ENCODE data around the gene NUTF2. TPM values are rescaled to one million over a fixed set of nuclear protein-coding genes. Genes with fewer than 3 reads are reported as not detected.
"Not testable (repeated sequence)": the region's sequence is repeated elsewhere in the genome, so short reads cannot be mapped to it uniquely, and the experiment has no call there.

NUTF2 gene
- total RNA-seq, 1 experiment from 2014 or later: 178 TPM

DNA sequence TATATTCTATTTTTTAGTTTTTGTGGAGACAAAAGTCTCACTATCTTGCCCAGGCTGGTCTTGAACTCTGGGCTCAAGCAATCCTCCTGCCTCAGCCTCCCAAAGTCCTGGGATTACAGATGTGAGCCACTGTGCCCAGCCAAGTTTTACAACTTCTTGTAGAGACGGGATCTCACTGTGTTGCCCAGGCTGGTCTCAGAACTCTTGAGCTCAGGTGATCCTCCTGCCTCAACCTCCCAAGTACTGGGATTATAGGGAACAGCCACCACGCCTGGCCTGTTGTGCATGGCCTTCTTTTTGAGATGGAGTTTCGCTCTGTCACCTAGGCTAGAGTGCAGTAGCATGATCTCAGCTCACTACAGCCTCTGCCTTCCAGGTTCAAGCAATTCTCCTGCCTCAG, 6.9 kb downstream of the NUTF2 start:
- Histone ChIP-seq H3K9me3 (no peaks in the 10 kb centered on the region), H3K27me3 (no peaks in the 10 kb centered on the region), H3K36me3 (peaks cover 11% of the 10 kb centered on the region), H3K4me3 (no peak overlapping the region)
- no peak for DNase-seq

DNA sequence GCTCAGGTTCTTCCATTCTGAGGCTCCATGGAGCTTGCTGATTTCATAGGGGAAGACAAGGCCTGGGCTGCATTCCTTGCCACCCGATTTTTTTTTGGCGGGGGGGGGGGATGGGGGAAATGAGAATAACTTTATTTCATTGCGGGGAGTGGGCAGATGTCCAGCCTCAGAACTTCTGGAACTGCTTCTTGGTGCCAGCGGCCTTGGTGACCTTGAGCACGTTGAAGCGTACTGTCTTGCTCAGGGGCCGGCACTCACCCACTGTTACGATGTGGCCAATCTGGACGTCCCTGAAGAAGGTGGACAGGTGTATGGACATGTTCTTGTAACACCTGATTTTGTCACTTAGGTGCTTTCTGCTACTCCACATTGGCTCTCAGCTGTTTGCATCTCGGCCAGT, 9.1 kb downstream of the NUTF2 start:
- no peak for DNase-seq
- H3K36me3 ChIP-seq: peaks cover 14% of the 10 kb centered on the region
- no peaks in the 10 kb centered on the region for H3K27me3 ChIP-seq
- no peaks in the 10 kb centered on the region for H3K9me3 ChIP-seq
- no peak overlapping the region for H3K4me3 ChIP-seq

DNA sequence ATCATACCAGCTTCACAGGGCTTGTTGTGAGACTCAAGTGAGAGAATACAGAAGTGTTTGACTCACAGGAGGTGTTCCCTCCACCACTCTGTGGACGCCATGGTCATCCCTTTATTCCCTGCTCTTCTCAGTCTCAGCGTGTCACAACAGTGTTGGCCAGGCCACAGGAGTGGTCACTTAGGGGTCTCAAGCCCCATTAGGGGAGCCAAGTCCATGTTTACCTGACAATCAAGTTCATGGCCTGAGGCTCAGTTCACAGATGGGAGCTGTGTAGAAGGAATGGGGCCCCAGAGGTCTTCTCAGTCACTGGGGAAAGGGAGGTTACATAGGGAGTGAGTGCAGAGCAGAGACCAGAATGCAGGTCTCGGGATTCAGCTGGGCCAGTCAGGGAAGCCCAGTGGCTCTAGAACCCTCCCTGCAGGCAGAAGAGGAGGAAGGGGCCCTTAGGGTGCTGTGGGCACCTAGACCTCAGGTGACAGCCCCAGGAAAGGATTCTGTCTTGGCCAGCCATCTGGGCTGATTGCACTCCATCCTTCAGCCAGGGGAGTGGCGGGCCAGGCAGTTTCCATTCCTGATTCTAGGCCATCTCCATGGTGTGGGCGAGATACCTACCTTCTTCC, 10.3 kb downstream of the NUTF2 start:
- no peaks in the 10 kb centered on the region for H3K27me3 ChIP-seq
- no peaks in the 10 kb centered on the region for H3K9me3 ChIP-seq
- no peak for DNase-seq
- H3K4me3 ChIP-seq: no peak overlapping the region
- peaks cover 22% of the 10 kb centered on the region for H3K36me3 ChIP-seq

DNA sequence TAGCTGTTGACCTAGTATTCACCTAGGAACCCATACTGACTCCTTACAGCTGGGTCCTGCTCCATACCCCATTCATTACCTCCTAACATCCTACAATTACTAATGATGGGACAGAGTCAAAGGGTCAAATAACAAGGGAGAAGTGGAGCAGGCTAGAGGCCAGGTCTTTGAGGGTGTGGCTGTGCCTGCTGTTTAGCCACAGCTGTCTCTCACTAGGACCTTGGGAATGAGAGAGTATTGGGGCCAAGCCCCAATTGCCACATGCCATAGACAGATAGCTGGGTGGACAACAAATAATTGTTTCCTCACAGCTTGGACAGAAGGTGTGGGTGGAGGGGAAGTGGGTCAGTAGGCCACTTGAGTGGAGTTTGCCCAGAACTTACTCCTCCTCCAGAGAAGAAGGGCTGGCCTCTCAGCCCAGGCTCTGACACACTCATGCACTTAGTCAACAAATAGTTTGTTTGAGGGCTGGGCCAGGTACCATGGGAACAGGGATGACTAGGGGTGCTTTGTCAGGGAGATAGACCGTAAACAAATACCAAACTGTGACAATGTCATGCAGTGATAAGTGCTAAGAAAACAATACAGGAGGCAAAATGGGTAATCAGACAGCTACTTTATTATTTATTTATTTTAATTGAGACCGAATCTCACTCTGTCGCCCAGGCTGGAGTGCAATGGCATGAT, 11.0 kb downstream of the NUTF2 start:
- DNase-seq: peak; percentile 87
- no peak overlapping the region for H3K4me3 ChIP-seq
- H3K9me3 ChIP-seq: no peaks in the 10 kb centered on the region
- H3K27me3 ChIP-seq: no peaks in the 10 kb centered on the region
- H3K36me3 ChIP-seq: peaks cover 22% of the 10 kb centered on the region

DNA sequence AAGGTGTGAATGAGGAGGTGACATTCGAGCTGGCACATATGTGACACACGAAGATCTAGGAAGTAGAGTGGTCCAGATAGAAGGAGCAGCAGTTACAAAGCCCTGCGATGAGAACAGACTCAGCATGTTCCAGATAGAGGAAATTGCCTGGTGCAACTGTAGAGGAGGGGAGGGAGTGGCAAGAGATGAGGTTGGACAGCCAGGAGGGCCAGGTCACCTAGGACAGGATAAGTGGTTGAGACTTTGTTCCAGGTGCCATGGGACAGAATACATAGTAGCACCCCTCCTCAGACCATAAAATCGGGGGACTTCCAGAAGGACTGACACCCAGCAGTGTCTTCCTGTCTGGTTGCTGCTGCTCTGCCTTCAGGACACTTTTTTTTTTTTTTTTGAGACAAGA, 11.8 kb downstream of the NUTF2 start:
- no peak overlapping the region for H3K4me3 ChIP-seq
- DNase-seq: no peak
- H3K27me3 ChIP-seq: no peaks in the 10 kb centered on the region
- H3K36me3 ChIP-seq: peaks cover 22% of the 10 kb centered on the region
- no peaks in the 10 kb centered on the region for H3K9me3 ChIP-seq

DNA sequence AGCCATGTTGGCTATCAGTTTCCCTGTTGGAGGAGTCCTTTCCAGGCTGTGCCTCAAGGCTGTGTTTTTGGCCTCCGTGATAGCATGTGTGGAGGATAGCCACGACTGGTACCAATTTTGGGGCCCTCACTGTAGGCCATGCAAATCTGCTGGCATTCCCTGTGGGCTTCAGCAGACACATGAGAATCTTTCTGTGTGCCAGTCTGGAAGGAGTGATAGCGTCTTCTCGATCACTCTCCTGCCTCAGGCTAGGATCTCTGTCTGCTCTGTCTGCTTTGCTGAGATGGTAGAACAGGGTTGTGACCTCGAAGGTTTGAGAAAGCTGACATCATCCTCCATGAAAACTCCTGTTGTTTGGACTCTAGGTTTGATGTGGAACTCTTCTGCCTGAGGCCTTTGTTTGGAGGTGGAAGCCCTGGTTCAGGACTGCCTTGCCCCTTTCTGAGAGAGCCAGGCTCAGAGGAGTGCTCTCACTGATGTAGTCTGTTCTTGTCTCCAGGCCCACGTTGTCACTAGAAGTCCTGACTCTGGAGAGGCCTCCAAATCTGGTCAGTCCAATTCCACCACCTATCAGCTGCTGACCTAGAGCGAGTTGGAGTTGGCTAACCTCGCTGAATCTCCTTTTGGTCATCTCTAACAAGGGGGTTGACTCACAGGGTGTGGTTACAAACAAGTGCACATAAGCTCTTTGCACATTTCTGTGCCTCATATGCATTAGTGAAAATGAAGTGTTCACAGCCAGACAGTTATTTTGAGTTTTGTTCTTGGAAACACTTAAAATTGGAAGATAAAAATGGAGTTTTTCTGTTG, 14.1 kb downstream of the NUTF2 start:
- no peak overlapping the region for H3K4me3 ChIP-seq
- H3K9me3 ChIP-seq: no peaks in the 10 kb centered on the region
- peaks cover 32% of the 10 kb centered on the region for H3K36me3 ChIP-seq
- DNase-seq: peak; percentile 34
- H3K27me3 ChIP-seq: no peaks in the 10 kb centered on the region

DNA sequence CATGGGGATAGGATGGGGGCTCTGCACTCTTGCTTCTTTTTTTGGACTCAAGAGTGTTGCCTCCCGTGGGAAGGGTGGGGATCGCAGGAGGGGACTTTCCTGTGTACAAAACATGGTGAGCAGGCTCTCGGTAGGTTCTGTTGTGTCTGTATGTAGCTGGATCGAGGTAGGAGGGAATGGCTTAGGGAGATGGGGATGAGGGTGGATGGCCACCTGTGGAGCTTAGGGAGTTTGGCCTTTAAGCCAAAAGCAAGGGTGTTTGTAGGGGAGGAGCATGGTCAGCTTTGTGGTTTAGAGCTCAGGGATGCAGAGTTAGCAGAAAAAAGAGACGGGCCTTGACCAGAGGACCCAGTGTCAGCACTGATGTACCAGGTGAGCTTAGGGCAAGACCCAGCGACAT, 15.1 kb downstream of the NUTF2 start:
- Histone ChIP-seq H3K27me3 (no peaks in the 10 kb centered on the region), H3K36me3 (peaks cover 33% of the 10 kb centered on the region), H3K4me3 (no peak overlapping the region), H3K9me3 (no peaks in the 10 kb centered on the region)
- DNase-seq: no peak

DNA sequence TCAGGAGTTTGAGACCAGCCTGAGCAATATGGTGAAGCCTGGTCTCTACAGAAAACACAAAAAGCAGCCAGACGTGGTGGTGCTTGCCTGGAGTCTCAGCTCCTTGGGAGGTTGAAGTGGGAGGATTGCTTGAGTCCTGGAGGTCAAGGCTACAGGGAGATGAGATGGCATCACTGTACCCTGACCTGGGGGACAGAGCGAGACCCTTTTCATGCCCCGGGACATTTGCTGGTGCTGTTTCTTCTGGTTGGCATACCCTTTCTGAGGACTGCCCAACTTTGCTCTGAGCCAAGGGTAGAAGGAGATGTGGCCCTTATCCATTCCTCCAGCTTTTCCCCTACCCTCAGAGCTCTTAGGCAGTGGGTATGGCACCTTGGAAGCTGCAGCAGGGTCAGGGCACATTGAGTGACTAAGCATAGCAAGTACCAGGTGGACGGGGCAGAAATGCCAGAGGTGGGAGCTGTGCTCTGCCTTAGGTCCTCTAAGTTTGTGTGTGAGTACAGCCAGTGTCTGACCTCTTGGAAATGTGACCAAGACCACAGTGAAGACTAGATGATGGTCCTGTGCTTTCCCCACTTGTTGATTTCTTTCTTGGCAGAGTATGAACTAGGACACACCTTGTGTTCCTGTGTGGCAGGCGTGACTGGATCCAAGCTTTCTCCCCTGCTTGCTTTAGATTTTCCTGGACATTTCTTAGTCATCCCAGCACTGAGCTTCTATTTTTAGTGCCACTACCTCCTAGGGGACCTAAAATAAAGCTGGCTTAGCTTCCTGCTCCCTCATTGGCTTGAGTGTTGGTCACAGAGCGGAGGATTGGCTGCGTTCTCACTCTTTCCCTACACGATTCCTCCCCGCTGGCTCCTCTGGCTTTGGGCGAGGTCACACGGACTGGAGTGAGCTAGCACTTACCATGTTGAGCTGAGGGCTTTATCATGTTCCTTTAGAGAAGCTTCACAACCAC, 16.2 kb downstream of the NUTF2 start:
- Histone ChIP-seq H3K9me3 (no peaks in the 10 kb centered on the region), H3K27me3 (no peaks in the 10 kb centered on the region), H3K36me3 (peaks cover 40% of the 10 kb centered on the region), H3K4me3 (no peak overlapping the region)
- no peak for DNase-seq

DNA sequence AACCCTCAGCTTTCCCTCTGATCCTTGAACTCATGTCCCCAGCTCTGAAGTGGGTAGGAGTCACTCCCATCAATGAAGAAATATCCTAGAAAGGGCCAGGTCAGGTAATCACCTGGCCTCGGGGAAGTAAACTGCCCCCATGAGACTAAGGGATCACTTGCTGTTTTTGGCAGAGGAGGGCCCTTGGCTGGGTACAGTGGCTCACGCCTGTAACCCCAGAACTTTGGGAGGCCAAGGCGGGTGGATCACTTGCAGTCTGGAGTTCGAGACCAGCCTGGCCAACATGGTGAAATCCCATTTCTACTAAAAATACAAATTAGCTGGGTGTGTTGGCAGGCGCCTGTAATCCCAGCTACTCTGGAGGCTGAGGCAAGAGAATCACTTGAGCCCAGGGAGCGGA, 17.3 kb downstream of the NUTF2 start:
- H3K36me3 ChIP-seq: peaks cover 43% of the 10 kb centered on the region
- DNase-seq, H3K4me3 ChIP-seq, H3K9me3 ChIP-seq, H3K27me3 ChIP-seq: not testable (repeated sequence)

DNA sequence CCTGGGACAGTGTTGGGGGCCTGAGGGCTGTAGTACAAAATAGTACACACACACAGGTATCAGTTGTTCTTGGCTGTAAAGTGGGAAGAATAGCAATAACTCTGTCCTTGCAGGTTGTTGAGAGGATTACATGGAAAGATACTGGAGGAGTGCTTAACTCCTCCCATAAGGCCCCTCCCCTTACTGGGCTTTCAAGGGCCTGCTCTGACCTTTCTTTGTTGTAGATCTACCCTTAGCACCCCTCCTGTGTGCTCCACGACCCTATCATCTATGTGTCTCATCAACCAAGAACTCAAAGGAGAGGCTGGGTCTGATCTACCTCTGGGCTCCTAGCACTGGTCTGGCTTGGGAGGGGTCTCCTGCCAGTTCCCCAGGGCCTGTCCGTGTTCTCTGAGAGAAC, 17.9 kb downstream of the NUTF2 start:
- Histone ChIP-seq H3K4me3 (no peak overlapping the region), H3K9me3 (no peaks in the 10 kb centered on the region), H3K36me3 (peaks cover 48% of the 10 kb centered on the region), H3K27me3 (no peaks in the 10 kb centered on the region)
- no peak for DNase-seq

DNA sequence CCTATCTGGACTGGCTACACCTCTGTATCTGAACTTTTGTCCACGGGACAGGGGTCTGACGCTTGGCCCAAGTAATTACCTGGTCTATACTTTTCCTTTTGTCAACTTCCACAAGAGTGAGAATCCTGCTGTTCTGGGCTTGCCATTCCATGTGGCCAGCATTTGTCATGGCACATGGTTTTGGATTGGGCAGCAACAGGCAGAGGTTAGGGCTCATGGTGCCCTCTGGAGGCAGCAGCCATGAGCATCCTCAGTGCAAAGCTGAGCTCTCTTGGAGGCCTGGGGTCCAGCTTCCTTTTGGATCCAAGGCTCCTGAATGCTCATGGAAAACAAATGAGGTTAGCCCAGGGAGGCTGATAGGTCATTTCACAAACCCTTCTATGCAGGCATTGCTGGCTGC, 18.6 kb downstream of the NUTF2 start:
- Histone ChIP-seq H3K9me3 (no peaks in the 10 kb centered on the region), H3K27me3 (no peaks in the 10 kb centered on the region), H3K36me3 (peaks cover 51% of the 10 kb centered on the region), H3K4me3 (no peak overlapping the region)
- peak; percentile 44 for DNase-seq

DNA sequence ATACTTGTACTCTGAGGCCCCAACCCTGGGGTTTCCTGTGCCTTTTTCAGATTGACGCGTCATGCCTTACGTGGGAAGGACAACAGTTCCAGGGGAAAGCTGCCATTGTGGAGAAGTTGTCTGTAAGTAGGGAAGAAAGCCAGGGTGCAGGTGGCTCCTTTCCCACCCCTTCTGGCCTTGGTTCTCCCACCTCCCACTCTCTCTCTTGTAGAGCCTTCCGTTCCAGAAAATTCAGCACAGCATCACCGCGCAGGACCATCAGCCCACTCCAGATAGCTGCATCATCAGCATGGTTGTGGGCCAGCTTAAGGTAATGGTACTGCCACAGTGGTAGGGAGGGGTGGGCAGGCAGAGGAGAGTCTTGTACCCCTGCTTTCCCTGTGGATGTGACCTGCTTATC, 21.6 kb downstream of the NUTF2 start:
- Histone ChIP-seq H3K36me3 (peaks cover 38% of the 10 kb centered on the region), H3K27me3 (no peaks in the 10 kb centered on the region), H3K4me3 (no peak overlapping the region), H3K9me3 (no peaks in the 10 kb centered on the region)
- no peak for DNase-seq

DNA sequence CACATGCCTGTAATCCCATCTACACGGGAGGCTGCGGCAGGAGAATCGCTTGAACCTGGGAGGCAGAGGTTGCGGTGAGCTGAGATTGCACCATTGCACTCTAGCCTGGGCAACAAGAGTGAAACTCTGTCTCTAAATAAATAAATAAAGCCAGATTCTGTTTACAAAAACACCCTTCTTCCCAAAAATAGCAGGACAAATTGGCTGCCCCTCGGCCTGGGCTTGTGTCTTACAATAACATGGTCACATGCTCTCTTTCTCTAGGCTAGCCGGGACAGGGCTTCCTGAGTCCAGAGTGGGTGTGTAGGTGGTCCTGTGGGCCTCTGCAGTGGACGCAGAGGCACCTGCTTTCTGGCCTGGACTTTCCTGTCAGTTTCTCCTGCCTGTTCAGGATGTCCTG, 22.9 kb downstream of the NUTF2 start:
- no peaks in the 10 kb centered on the region for H3K27me3 ChIP-seq
- H3K9me3 ChIP-seq: no peaks in the 10 kb centered on the region
- no peak overlapping the region for H3K4me3 ChIP-seq
- peaks cover 36% of the 10 kb centered on the region for H3K36me3 ChIP-seq
- DNase-seq: no peak

DNA sequence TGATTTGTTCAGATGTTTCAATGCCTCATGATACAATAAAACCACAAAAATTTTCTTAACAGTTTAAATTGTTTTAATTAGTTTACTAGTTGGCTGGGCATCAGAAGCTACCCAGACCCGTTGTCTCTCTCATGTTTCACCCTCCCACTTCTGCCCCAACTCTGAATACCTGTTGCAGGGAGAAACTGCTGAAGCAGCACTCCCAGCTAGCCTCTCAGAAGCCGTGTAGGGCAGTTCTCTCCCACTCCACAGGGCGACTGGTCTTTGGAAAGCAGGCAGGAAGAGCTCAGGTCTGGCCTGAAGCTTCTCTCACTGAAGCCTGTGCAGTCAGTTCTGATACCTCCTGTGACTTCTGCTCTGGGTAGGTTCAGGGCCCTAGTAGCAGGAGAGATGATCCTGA, 24.5 kb downstream of the NUTF2 start:
- Histone ChIP-seq H3K4me3 (no peak overlapping the region), H3K36me3 (peaks cover 27% of the 10 kb centered on the region), H3K27me3 (no peaks in the 10 kb centered on the region), H3K9me3 (no peaks in the 10 kb centered on the region)
- no peak for DNase-seq

DNA sequence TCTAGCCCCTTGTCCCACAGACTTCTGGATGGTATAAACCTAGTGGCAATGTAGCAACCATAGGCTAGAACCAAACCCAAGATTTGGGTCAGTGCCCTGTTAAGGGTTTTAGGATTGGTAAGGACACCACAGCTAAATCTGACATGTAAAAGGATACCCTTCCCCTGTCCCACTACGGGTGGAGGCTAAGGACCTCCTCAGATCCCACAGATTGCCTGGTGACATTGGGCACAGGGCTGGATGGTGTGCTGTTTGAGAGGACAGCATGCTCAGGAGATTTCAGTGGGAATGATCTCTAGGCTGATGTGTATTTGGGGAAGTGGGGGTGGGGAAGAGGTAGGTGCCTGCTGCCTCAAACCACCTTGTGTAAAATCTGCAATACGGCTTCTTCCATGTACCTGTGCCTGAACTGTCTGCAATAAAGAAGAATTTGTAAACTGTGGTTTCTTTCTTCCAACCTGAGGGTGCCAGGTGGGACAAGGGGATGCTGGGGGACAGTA, 25.4 kb downstream of the NUTF2 start:
- DNase-seq: no peak
- H3K36me3 ChIP-seq: peaks cover 26% of the 10 kb centered on the region
- H3K9me3 ChIP-seq: no peaks in the 10 kb centered on the region
- no peaks in the 10 kb centered on the region for H3K27me3 ChIP-seq
- H3K4me3 ChIP-seq: no peak overlapping the region; the same call in 1 of the 2 replicates

DNA sequence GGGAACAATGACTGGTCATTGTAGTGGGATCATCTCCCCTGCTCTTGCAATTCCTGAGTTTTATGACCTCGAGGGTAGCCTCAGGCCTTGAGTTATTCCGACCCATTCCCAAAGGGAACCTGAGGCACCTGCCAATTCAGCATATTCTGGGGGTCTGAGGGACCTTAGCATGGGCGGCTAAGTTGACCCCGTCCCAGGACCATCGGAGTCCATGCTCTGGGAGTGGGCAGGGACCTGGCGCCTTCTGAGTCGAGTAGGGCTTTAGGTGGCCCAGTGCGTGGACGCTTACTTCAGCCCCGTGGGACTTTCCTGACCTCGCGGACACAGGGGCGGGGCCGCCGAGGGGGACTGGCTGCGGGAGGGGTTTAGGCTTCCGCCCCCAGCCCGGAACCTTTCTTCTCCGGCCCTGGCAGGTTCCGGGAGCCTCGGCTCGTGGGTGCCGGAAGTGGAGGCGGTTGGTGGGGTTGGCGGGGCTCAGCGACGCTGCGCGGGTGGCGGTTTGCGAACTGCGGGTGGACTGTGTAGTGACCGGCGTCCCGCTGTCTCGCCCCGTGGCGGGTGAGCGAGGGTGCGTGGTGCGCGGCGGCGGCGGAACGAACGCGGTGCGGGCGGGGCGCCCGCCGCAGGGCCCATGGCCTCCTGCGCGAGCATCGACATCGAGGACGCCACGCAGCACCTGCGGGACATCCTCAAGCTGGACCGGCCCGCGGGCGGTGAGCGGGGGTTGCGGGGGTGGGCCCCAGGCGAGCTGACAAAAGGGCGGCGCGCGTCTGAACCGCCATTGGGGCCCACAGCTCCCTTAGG, 26.1 kb downstream of the NUTF2 start, which contains the start of gene EDC4:
EDC4 (plus strand) TSS at position 422 of the 804 bp plus-strand sequence; CDS start at position 632, 210 bp downstream.
- Histone ChIP-seq H3K36me3 (peaks cover 21% of the 10 kb centered on the region), H3K9me3 (no peaks in the 10 kb centered on the region), H3K27me3 (no peaks in the 10 kb centered on the region), H3K4me3 (peak within 1 kb of the TSS; percentile 74)
- DNase-seq: peak; percentile 78
